ENCODE measurements around the gene TCTN1. TPM values are rescaled to one million over a fixed set of nuclear protein-coding genes. Genes with fewer than 3 reads are reported as not detected.

The TCTN1 gene
- total RNA-seq, 1 donor from 2014 or later: 63.9 TPM

- DNase-seq (ENCODE audit: extremely low spot score, unreplicated experiment): no peak
- Mint-ChIP-seq H3K27me3 (no peaks in the 10 kb centered on the region), H3K4me3 (no peak overlapping the region), H3K27ac (no peak overlapping the region), H3K4me1 (ENCODE audit: unreplicated experiment) (no peaks in the 10 kb centered on the region), H3K9me3 (no peaks in the 10 kb centered on the region), H3K36me3 (no peaks in the 10 kb centered on the region)
- TF ChIP-seq, protein P1, sequence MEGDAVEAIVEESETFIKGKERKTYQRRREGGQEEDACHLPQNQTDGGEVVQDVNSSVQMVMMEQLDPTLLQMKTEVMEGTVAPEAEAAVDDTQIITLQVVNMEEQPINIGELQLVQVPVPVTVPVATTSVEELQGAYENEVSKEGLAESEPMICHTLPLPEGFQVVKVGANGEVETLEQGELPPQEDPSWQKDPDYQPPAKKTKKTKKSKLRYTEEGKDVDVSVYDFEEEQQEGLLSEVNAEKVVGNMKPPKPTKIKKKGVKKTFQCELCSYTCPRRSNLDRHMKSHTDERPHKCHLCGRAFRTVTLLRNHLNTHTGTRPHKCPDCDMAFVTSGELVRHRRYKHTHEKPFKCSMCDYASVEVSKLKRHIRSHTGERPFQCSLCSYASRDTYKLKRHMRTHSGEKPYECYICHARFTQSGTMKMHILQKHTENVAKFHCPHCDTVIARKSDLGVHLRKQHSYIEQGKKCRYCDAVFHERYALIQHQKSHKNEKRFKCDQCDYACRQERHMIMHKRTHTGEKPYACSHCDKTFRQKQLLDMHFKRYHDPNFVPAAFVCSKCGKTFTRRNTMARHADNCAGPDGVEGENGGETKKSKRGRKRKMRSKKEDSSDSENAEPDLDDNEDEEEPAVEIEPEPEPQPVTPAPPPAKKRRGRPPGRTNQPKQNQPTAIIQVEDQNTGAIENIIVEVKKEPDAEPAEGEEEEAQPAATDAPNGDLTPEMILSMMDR (conservative IDR thresholded peaks at IDR 0.05): no peak
These were observed 55.2 kb downstream of the TCTN1 start for GRCh38 chr12:110669193-110669502.

DNA sequence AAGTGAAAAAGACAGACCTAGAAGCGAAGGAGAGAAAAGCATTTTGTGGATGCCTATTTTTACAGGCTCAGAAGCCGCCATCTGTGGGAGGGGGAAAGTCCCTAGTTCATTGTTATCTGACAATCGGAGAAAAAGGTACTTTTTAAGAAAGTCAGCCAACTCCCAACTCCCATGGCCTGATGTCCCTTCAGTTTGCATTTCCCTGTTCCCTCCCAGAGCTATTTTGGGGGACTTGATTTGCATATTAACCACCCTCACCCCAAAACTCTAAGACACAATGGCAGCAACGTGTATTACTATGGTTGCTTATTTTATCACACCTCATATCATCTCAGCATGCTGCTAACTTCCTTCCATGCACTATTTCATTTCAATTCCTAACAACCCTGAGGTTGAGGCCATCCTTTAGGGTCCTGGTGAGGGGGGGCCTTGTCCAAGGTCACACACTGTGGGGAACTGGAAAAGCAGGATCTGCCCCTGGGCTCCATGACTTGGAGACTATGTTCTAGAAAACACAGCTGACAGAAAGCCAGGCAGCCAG lies 56.3 kb downstream of the TCTN1 start:
- Mint-ChIP-seq H3K4me3 (no peak overlapping the region), H3K27me3 (no peaks in the 10 kb centered on the region), H3K9me3 (no peaks in the 10 kb centered on the region), H3K4me1 (ENCODE audit: unreplicated experiment) (no peaks in the 10 kb centered on the region), H3K27ac (no peak overlapping the region), H3K36me3 (no peaks in the 10 kb centered on the region)
- DNase-seq (ENCODE audit: extremely low spot score, unreplicated experiment): no peak
- TF ChIP-seq, protein P1 (conservative IDR thresholded peaks at IDR 0.05): no peak

GRCh38 chr12:110676171-110676570 lies 62.2 kb downstream of the TCTN1 start:
- TF ChIP-seq, protein P1 (conservative IDR thresholded peaks at IDR 0.05): no peak
- no peaks in the 10 kb centered on the region for H3K9me3 Mint-ChIP-seq
- no peaks in the 10 kb centered on the region for H3K4me1 Mint-ChIP-seq (ENCODE audit: unreplicated experiment)
- DNase-seq (ENCODE audit: extremely low spot score, unreplicated experiment): no peak
- H3K27me3 Mint-ChIP-seq: no peaks in the 10 kb centered on the region
- H3K36me3 Mint-ChIP-seq: no peaks in the 10 kb centered on the region
- H3K27ac Mint-ChIP-seq: no peak overlapping the region
- no peak overlapping the region for H3K4me3 Mint-ChIP-seq

DNA sequence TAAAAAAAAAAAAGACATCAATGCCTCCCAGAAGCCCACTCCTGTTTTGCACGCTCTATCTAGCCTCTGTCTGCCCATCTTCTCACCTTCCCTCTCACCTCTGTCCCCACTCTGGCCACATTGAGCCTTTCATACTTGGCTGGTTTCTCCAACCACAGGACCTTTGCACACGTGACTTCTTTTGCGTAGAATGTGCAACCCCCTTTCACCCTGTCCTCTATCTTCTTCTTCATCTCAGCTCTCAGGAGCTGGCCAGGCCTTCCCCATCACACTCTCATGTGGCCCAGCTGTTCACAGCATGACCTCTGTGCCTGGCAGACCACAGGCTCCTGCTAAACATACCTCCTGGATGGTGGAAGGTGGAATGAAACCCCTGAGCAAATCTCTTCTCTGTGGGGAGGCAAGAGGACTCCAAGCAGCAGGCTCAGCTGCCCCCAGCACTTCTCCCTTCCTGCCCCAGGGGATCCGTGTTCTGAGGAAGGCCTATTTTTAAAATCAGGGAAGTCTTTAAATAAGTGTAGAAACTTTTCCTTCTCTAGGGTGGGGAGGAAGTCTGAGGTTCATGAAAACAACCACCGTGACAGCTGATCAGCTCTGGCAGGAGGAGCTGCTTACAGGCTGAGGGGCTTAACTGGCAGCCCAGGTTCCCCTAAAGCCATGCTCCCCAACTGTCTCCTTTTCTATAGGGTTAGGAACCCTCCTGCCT lies 63.4 kb downstream of the TCTN1 start:
- Mint-ChIP-seq H3K9me3 (no peaks in the 10 kb centered on the region), H3K27me3 (no peaks in the 10 kb centered on the region), H3K36me3 (no peaks in the 10 kb centered on the region), H3K4me1 (ENCODE audit: unreplicated experiment) (no peaks in the 10 kb centered on the region), H3K4me3 (no peak overlapping the region), H3K27ac (no peak overlapping the region)
- TF ChIP-seq, protein P1 (conservative IDR thresholded peaks at IDR 0.05): no peak
- no peak for DNase-seq (ENCODE audit: extremely low spot score, unreplicated experiment)

GRCh38 chr12:110677982-110678381 lies 64.1 kb downstream of the TCTN1 start:
- DNase-seq (ENCODE audit: extremely low spot score, unreplicated experiment): no peak
- H3K4me3 Mint-ChIP-seq: no peak overlapping the region
- H3K4me1 Mint-ChIP-seq (ENCODE audit: unreplicated experiment): no peaks in the 10 kb centered on the region
- no peak overlapping the region for H3K27ac Mint-ChIP-seq
- H3K27me3 Mint-ChIP-seq: no peaks in the 10 kb centered on the region
- TF ChIP-seq, protein P1 (conservative IDR thresholded peaks at IDR 0.05): no peak
- no peaks in the 10 kb centered on the region for H3K36me3 Mint-ChIP-seq
- no peaks in the 10 kb centered on the region for H3K9me3 Mint-ChIP-seq
